Liver (tissue), 3 donors: ENCODE results near the gene ZNF454.

Experiments used
- SP1 ChIP-seq: IDR thresholded peaks from 2 replicates; pipeline ENCODE4 v1.6.1; 2018; ENCODE audit warnings: antibody characterized with exemption, mild to moderate bottlenecking
- TAF1 ChIP-seq: conservative IDR thresholded peaks from 2 replicates; pipeline ENCODE4 v1.6.1; 2016; ENCODE audit warnings: antibody characterized with exemption, mild to moderate bottlenecking
- TF ChIP-seq, protein P1 (sequence below): IDR thresholded peaks from 2 replicates; pipeline ENCODE4 v1.6.1; 2016; ENCODE audit warnings: antibody characterized with exemption, mild to moderate bottlenecking
- TF ChIP-seq, protein P2 (sequence below): fragments of 150-350 bp; IDR thresholded peaks from 2 replicates; pipeline ENCODE4 v1.5.1; 2017; ENCODE audit warnings: improper control_type of control experiment, low read depth, low read length; ENCODE audit not compliant: missing input control
- donor health status: healthy.
- donor health status: healthy.

GRCh38 chr5:178981381-178981780 is 40.4 kb downstream of the ZNF454 start:
- no peak for TF ChIP-seq TAF1
- TF ChIP-seq, protein P1, sequence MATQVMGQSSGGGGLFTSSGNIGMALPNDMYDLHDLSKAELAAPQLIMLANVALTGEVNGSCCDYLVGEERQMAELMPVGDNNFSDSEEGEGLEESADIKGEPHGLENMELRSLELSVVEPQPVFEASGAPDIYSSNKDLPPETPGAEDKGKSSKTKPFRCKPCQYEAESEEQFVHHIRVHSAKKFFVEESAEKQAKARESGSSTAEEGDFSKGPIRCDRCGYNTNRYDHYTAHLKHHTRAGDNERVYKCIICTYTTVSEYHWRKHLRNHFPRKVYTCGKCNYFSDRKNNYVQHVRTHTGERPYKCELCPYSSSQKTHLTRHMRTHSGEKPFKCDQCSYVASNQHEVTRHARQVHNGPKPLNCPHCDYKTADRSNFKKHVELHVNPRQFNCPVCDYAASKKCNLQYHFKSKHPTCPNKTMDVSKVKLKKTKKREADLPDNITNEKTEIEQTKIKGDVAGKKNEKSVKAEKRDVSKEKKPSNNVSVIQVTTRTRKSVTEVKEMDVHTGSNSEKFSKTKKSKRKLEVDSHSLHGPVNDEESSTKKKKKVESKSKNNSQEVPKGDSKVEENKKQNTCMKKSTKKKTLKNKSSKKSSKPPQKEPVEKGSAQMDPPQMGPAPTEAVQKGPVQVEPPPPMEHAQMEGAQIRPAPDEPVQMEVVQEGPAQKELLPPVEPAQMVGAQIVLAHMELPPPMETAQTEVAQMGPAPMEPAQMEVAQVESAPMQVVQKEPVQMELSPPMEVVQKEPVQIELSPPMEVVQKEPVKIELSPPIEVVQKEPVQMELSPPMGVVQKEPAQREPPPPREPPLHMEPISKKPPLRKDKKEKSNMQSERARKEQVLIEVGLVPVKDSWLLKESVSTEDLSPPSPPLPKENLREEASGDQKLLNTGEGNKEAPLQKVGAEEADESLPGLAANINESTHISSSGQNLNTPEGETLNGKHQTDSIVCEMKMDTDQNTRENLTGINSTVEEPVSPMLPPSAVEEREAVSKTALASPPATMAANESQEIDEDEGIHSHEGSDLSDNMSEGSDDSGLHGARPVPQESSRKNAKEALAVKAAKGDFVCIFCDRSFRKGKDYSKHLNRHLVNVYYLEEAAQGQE: no peak
- TF ChIP-seq, protein P2, sequence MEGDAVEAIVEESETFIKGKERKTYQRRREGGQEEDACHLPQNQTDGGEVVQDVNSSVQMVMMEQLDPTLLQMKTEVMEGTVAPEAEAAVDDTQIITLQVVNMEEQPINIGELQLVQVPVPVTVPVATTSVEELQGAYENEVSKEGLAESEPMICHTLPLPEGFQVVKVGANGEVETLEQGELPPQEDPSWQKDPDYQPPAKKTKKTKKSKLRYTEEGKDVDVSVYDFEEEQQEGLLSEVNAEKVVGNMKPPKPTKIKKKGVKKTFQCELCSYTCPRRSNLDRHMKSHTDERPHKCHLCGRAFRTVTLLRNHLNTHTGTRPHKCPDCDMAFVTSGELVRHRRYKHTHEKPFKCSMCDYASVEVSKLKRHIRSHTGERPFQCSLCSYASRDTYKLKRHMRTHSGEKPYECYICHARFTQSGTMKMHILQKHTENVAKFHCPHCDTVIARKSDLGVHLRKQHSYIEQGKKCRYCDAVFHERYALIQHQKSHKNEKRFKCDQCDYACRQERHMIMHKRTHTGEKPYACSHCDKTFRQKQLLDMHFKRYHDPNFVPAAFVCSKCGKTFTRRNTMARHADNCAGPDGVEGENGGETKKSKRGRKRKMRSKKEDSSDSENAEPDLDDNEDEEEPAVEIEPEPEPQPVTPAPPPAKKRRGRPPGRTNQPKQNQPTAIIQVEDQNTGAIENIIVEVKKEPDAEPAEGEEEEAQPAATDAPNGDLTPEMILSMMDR: no peak
- no peak for TF ChIP-seq SP1
